Bronchial epithelial cell (primary cell): Measurements from ENCODE around the gene ARL16. TPM values are rescaled to one million over a fixed set of nuclear protein-coding genes. Genes with fewer than 3 reads are reported as not detected.

Experiments used
- DNase-seq: peaks from one replicate; pipeline ENCODE4 v3.0.0-alpha.2; 2010; ENCODE audit warnings: low read depth
- FAIRE-seq: peaks from 2 replicates; lab custom pipeline; 2011; peaks lifted over from hg19 to GRCh38; lab: Jason Lieb, UNC
- H3K27me3 ChIP-seq: 2 replicates; pipeline ENCODE4 v1.5.1; 2011; ENCODE audit warnings: low read length; ENCODE audit not compliant: control insufficient read depth, insufficient read depth
- H3K36me3 ChIP-seq: 2 replicates; pipeline ENCODE4 v1.5.1; 2011; ENCODE audit warnings: low read length; ENCODE audit not compliant: control insufficient read depth, insufficient read depth
- H3K4me3 ChIP-seq: 2 replicates; pipeline ENCODE4 v1.5.1; 2011; ENCODE audit warnings: mild to moderate bottlenecking, low read depth, low read length, control low read depth
- CTCF ChIP-seq: IDR thresholded peaks from 2 replicates; pipeline ENCODE4 v1.5.1; 2011; ENCODE audit warnings: mild to moderate bottlenecking, moderate library complexity, low read length, control low read depth, inconsistent platforms; ENCODE audit not compliant: insufficient read depth, severe bottlenecking
- total RNA-seq: library from RNA; depleted of rRNA; stranded (reverse); fragments of >200 nt; gene quantifications from 2 replicates; pipeline ENCODE4 v1.2.1, GENCODE V29; 2014

ARL16 gene
- total RNA-seq: 23.0 and 25.8 TPM in 2 replicates

- Histone ChIP-seq H3K36me3 (peaks cover 35% of the 10 kb centered on the region), H3K4me3 (peak within 1 kb of the TSS; percentile 96), H3K27me3 (no peaks in the 10 kb centered on the region)
- DNase-seq (peak; percentile 94), FAIRE-seq (no peak)
- TF ChIP-seq CTCF: no peak
Measured at GRCh38 chr17:81683584-81684441, at the start of gene ARL16, which contains the start of gene HGS. ARL16 (minus strand) TSS chr17:81683797; CDS start chr17:81683753, 44 bp downstream. HGS (plus strand) TSS chr17:81684011; CDS start chr17:81684067, 56 bp downstream.

GRCh38 chr17:81727324-81728031, 43.9 kb upstream of the ARL16 start:
- no peak for FAIRE-seq
- Histone ChIP-seq H3K27me3 (peaks cover 2% of the 10 kb centered on the region), H3K36me3 (no peaks in the 10 kb centered on the region), H3K4me3 (no peak overlapping the region)
- TF ChIP-seq CTCF: no peak
- DNase-seq: peak; percentile 39

- Histone ChIP-seq H3K27me3 (peaks cover 2% of the 10 kb centered on the region), H3K4me3 (no peak overlapping the region), H3K36me3 (no peaks in the 10 kb centered on the region)
- FAIRE-seq: no peak
- TF ChIP-seq CTCF: no peak
- peak; percentile 30 for DNase-seq
Measured at GRCh38 chr17:81726004-81726403, 42.4 kb upstream of the ARL16 start.

GRCh38 chr17:81725439-81725838, 41.8 kb upstream of the ARL16 start:
- Histone ChIP-seq H3K36me3 (no peaks in the 10 kb centered on the region), H3K27me3 (no peaks in the 10 kb centered on the region), H3K4me3 (no peak overlapping the region)
- TF ChIP-seq CTCF: no peak
- no peak for DNase-seq
- FAIRE-seq: no peak

GRCh38 chr17:81723651-81724209, 40.1 kb upstream of the ARL16 start:
- Histone ChIP-seq H3K4me3 (no peak overlapping the region), H3K27me3 (no peaks in the 10 kb centered on the region), H3K36me3 (peaks cover 1% of the 10 kb centered on the region)
- FAIRE-seq: peak; percentile 97
- no peak for TF ChIP-seq CTCF
- peak; percentile 49 for DNase-seq
